HG03571 (cell line): ENCODE results near the gene TMEM191C.
"Not testable (repeated sequence)": the region's sequence is repeated elsewhere in the genome, so short reads cannot be mapped to it uniquely, and the experiment has no call there.

Source experiments
- ATAC-seq: cut with Tn5 transposase; IDR thresholded peaks from one replicate; pipeline ENCODE4 v1.9.1; 2021; ENCODE audit not compliant: unreplicated experiment

The TMEM191C gene

GRCh38 chr22:21467337-21468193 lies at the start of gene TMEM191C:
TSS of gene TMEM191C (plus strand) at chr22:21467387. CDS start at chr22:21467460, 73 bp downstream.
- ATAC-seq, result not testable (repeated sequence)

- ATAC-seq, result peak; percentile 9
Observed at GRCh38 chr22:21417853-21418252, 49.3 kb upstream of the TMEM191C start.

- not testable (repeated sequence) for ATAC-seq
Observed at GRCh38 chr22:21418974-21419638, 48.1 kb upstream of the TMEM191C start.

DNA sequence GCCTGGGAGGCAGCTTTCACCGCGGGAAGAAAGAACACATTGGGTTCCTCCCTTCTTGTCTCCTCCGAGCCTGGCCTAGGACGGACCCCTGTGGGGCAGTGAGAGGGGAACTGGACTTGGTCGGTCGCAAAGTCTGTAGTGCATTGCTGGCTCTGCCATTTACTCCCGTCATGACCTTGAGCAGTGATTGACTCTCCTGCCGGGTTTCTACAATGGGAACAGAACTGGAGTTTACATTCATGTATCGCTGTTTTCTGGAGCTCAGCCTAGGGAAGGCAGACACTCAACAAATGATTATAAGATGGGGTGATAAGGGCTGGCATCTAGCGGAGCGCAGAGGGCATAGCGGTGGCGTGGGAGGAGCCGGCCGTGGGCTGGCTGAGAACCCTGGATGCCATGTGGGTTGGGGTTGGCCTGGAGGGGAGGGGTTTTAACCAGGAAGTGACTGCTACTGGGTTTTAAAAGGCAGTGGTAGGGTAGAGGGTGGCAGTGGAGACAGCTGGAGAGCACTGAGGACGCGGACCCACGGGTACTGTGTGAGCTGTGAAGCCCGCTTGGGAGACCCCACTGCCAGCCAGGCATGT lies 46.9 kb upstream of the TMEM191C start:
- not testable (repeated sequence) for ATAC-seq

GRCh38 chr22:21424084-21424709 lies 43.0 kb upstream of the TMEM191C start:
- not testable (repeated sequence) for ATAC-seq

DNA sequence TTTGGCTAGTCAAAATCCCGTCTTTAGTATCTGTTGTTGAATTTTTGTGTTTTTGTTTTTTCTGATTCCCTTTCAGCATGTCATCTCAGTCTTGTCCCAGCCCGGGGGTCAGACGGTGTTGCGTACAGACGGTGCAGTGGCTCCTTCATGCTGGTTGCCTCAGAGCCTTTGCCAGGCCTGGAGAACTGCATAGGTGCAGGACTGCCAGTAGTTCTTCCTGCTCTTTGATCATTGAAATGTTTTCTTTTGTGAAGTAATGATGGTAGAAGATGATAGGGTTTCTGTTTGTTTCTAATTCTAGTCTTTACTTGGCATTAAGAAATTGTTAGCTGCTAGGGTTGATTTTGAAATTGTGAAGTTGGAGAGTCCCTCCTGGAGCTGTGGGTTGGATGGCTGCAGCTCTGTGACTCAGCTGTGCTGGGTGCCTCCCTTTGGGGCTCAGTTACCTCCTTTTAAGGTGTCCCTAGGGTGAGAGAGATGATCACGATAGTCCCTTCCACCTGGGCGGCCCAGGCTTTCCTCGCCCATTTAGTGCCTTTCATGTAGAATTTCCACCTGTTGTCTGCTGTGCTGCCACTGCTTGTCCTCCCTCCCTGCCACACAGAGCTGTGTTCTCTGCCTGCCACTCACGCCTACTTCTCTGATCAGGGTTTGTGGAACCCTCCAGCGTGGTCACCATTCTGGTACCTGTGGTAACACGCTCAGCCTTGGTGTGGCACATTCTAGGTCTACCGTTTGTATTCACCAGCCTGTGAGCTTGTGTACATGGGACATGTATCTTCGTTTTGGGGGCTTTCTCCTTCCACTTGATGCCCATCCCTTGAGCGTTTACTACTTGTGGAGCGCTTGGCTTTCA lies 32.6 kb upstream of the TMEM191C start:
- ATAC-seq, result not testable (repeated sequence)

- not testable (repeated sequence) for ATAC-seq
Observed at GRCh38 chr22:21435998-21436810, 31.0 kb upstream of the TMEM191C start.

GRCh38 chr22:21438013-21438412 lies 29.2 kb upstream of the TMEM191C start:
- not testable (repeated sequence) for ATAC-seq

DNA sequence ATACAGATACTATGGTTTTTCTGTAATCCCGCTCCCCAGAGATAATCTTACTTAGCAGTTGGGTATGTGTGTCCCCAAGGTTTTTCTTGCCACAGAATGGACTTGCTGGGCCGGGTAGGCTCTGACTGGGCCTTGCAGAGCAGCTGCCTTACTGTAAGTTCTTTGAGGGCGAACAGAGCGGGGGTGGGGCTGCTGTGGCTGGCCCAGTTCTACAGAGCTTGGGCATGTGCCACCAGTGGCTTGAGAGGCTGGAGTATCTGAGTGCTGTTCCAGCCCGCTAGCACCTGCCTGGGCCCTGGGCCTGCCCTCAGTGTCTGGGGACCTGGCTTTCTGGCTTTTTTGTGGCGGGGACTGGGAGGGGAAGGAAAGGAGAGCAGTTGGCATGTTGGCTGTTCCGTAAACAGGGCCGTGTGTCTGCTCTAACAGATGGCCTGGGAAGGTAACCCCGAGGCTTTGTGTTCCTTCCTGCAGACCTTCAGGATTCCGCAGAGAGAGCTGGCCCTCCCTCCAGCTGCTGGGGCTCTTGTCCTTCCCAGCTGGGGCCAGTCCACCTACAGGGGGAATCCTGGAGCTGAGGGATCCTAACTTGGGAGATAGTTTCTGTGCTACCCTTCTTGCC lies 27.1 kb upstream of the TMEM191C start:
- ATAC-seq, result not testable (repeated sequence)

DNA sequence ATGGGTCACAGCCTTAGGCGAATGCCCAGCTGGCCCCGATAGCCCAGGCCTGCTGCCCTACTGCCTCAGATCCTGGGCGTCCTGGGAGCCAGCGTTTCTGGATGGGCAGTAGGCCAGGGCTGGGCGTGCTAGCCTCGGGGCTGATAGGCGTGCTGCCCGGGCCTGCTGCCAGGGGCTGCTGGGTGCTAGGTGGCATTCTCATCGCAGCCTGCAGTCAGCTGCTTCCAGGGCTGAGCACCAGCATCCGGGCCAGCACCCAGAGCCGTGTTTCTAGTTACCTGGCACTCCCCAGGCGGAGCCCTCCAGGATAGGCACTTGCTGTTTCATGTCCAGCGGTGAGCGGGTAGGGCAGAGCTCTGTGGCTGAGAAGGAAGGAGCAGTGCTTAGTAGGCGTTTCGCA lies 26.5 kb upstream of the TMEM191C start:
- not testable (repeated sequence) for ATAC-seq

DNA sequence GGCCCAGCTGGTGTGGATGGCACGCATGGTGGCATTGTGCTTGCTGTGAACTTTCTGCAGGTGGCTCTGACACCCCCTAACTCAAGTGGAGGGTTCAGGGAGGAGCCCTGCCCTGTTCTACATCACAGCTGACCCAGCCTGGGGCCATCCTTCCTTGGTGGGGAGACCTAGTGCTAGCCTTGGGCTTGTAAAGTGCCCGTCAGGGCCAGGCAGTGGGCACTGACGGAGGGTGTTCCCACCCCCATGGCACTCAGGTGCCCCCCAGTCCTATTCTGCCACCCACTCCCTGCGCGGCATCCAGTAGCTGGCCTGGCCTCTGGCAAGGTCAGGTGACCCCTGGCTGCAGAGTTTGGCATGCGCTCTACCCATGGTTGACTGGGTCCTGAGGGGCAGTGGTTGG lies 26.0 kb upstream of the TMEM191C start:
- ATAC-seq, result not testable (repeated sequence)

GRCh38 chr22:21442123-21442522 lies 25.1 kb upstream of the TMEM191C start:
- ATAC-seq, result not testable (repeated sequence)

GRCh38 chr22:21442646-21443045 lies 24.5 kb upstream of the TMEM191C start:
- ATAC-seq, result not testable (repeated sequence)

- ATAC-seq, result no peak
Observed at GRCh38 chr22:21443057-21443734, 24.0 kb upstream of the TMEM191C start.

- no peak for ATAC-seq
Observed at GRCh38 chr22:21443735-21444421, 23.3 kb upstream of the TMEM191C start.

GRCh38 chr22:21444701-21445436 lies 22.3 kb upstream of the TMEM191C start:
- no peak for ATAC-seq

- no peak for ATAC-seq
Observed at GRCh38 chr22:21445437-21446127, 21.6 kb upstream of the TMEM191C start.
